ENCODE results near the gene MRNIP.

MRNIP gene

DNA sequence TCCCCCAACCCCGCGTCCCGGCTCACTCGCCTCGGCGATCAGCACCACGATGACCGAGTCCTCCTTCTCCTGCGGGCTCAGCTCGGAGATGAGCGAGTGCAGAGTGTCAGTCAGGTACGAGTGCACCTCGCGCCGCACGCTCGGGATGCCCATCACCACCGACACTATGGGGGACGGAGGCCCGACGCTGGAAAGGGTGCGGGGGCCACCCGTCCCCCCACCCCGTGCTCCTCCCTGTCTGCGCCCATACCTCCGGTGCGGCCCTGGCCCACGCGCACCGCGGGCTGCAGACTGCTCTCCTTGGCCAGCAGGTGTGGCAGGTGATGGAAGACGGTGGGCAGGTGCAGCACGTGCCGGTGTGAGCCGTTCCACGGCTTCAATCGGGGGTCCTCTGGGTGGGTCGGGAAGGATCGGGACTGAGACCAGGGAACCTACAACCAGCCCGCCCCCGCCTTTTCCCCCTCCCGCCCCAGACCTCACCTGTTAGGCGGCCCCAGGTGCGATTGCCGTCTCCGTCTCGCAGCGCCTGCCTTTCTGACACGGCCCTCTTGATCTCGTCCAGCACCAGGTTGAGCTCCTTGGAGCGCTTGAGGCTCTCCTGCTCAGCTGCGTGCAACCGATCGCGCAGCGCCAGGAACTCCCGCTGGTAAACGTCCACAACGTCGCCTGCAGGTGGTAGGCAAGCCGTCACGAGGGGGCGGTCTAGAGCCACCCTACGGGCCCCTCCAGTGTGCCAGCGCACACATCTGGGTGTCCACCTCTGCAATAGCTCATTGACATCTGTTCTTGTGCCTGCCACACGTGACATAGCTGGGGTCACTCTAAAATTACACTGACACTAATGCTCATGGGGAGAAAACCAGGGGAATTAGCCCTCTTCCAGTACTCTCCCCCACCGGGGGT lies 57.1 kb downstream of the MRNIP start:
- H3K4me1 ChIP-seq (ENCODE audit: insufficient read depth, low read length, severe bottlenecking) = peaks cover 13% of the 10 kb centered on the region
- TF ChIP-seq, protein P1, sequence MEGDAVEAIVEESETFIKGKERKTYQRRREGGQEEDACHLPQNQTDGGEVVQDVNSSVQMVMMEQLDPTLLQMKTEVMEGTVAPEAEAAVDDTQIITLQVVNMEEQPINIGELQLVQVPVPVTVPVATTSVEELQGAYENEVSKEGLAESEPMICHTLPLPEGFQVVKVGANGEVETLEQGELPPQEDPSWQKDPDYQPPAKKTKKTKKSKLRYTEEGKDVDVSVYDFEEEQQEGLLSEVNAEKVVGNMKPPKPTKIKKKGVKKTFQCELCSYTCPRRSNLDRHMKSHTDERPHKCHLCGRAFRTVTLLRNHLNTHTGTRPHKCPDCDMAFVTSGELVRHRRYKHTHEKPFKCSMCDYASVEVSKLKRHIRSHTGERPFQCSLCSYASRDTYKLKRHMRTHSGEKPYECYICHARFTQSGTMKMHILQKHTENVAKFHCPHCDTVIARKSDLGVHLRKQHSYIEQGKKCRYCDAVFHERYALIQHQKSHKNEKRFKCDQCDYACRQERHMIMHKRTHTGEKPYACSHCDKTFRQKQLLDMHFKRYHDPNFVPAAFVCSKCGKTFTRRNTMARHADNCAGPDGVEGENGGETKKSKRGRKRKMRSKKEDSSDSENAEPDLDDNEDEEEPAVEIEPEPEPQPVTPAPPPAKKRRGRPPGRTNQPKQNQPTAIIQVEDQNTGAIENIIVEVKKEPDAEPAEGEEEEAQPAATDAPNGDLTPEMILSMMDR (IDR thresholded peaks at IDR 0.05; ENCODE audit: low read length) = peak; percentile 87
- no peak for TF ChIP-seq EZH2 (IDR thresholded peaks at IDR 0.05; ENCODE audit: borderline replicate concordance, low read length)
- no peak overlapping the region for H3K4me3 ChIP-seq (ENCODE audit: low read depth, low read length, poor library complexity, severe bottlenecking)
- no peak overlapping the region for H3K27ac ChIP-seq (ENCODE audit: low read depth, low read length, poor library complexity, severe bottlenecking)
- no peaks in the 10 kb centered on the region for H3K27me3 ChIP-seq (ENCODE audit: insufficient read depth, low read length)
- H3F3A ChIP-seq (ENCODE audit: insufficient read depth, low read length) = no peaks in the 10 kb centered on the region
- no peaks in the 10 kb centered on the region for H4K20me1 ChIP-seq (ENCODE audit: insufficient read depth, low read length)
- no peak overlapping the region for H2AFZ ChIP-seq (ENCODE audit: low read length)
- H3K4me2 ChIP-seq (ENCODE audit: low read length) = no peak overlapping the region
- H3K9me2 ChIP-seq (ENCODE audit: low read depth, low read length) = no peaks in the 10 kb centered on the region
- H3K36me3 ChIP-seq (ENCODE audit: insufficient read depth, low read length) = peaks cover 5% of the 10 kb centered on the region
- no peaks in the 10 kb centered on the region for H3K79me2 ChIP-seq (ENCODE audit: insufficient read depth, low read length)
- no peak overlapping the region for H3K9ac ChIP-seq (ENCODE audit: low read length)
- H3K9me3 ChIP-seq (ENCODE audit: low read length) = no peaks in the 10 kb centered on the region

DNA sequence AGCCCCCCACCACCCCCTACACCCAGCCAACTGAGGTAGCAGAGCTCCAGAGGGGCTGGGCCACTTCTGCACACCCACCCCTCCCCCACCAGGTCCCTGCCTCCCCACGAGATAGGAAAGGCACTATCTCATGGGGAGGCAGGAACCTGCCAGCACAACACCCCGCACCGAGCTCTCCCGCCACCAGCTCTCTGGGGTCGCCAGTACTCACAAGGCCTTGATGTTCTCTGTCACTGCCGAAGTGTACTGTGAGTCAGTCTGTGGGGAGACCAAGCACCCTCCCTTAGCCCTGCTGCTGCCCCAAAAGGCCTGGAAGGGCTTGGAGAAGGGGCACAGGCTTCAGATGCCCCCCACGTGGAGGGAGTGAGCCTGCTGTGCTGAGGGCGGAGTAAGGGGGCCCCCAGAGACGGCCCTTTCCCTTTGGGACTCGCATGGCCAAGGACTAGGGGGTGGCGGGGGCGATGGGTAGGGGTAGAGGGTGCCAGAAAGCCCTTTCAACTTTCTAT lies 57.9 kb downstream of the MRNIP start:
- peaks cover 17% of the 10 kb centered on the region for H3K4me1 ChIP-seq (ENCODE audit: insufficient read depth, low read length, severe bottlenecking)
- H3K27ac ChIP-seq (ENCODE audit: low read depth, low read length, poor library complexity, severe bottlenecking) = no peak overlapping the region
- no peaks in the 10 kb centered on the region for H3K9me2 ChIP-seq (ENCODE audit: low read depth, low read length)
- H3K4me3 ChIP-seq (ENCODE audit: low read depth, low read length, poor library complexity, severe bottlenecking) = no peak overlapping the region
- H3K27me3 ChIP-seq (ENCODE audit: insufficient read depth, low read length) = no peaks in the 10 kb centered on the region
- no peak overlapping the region for H3K9ac ChIP-seq (ENCODE audit: low read length)
- H3K36me3 ChIP-seq (ENCODE audit: insufficient read depth, low read length) = peaks cover 5% of the 10 kb centered on the region
- H4K20me1 ChIP-seq (ENCODE audit: insufficient read depth, low read length) = no peaks in the 10 kb centered on the region
- H3K4me2 ChIP-seq (ENCODE audit: low read length) = no peak overlapping the region
- H3F3A ChIP-seq (ENCODE audit: insufficient read depth, low read length) = no peaks in the 10 kb centered on the region
- H2AFZ ChIP-seq (ENCODE audit: low read length) = no peak overlapping the region
- no peaks in the 10 kb centered on the region for H3K79me2 ChIP-seq (ENCODE audit: insufficient read depth, low read length)
- H3K9me3 ChIP-seq (ENCODE audit: low read length) = no peaks in the 10 kb centered on the region
- TF ChIP-seq, protein P1 (IDR thresholded peaks at IDR 0.05; ENCODE audit: low read length) = no peak
- TF ChIP-seq EZH2 (IDR thresholded peaks at IDR 0.05; ENCODE audit: borderline replicate concordance, low read length) = no peak

DNA sequence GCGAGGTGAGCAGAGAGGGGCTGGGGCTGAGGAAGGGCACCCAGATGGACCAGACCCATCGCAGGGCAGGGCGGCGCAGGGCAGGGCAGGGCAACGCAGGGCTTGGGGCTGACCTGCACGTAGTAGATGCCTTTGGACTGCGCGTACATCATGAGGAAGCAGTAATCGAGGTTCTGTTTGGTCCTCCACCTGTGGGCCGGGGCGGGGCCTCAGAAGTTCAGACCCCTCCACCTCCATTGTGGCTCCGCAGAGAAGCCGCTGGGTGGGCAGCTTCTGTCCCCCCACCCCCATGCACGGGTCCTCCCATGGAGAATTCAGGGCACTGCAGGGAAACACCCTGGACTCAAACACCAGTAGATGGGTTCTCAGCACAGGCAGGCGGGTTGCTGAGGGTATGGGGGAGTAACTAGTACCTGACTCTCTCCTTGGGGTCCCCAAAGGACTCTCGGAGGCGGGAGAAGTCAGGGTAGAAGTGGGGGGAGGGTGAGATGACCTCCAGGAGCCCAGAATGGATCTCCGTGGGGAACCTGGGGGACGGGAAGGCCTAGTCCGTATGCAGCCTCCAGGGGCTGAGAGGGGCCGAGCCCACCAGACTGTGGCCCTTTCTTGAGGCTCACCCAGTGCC lies 58.4 kb downstream of the MRNIP start:
- no peaks in the 10 kb centered on the region for H4K20me1 ChIP-seq (ENCODE audit: insufficient read depth, low read length)
- H3K4me2 ChIP-seq (ENCODE audit: low read length) = no peak overlapping the region
- H3K9me3 ChIP-seq (ENCODE audit: low read length) = no peaks in the 10 kb centered on the region
- no peaks in the 10 kb centered on the region for H3K27me3 ChIP-seq (ENCODE audit: insufficient read depth, low read length)
- H3F3A ChIP-seq (ENCODE audit: insufficient read depth, low read length) = no peaks in the 10 kb centered on the region
- peaks cover 5% of the 10 kb centered on the region for H3K36me3 ChIP-seq (ENCODE audit: insufficient read depth, low read length)
- no peaks in the 10 kb centered on the region for H3K79me2 ChIP-seq (ENCODE audit: insufficient read depth, low read length)
- TF ChIP-seq, protein P1 (IDR thresholded peaks at IDR 0.05; ENCODE audit: low read length) = no peak
- no peak for TF ChIP-seq EZH2 (IDR thresholded peaks at IDR 0.05; ENCODE audit: borderline replicate concordance, low read length)
- H3K9me2 ChIP-seq (ENCODE audit: low read depth, low read length) = no peaks in the 10 kb centered on the region
- H3K4me1 ChIP-seq (ENCODE audit: insufficient read depth, low read length, severe bottlenecking) = peaks cover 17% of the 10 kb centered on the region
- H3K4me3 ChIP-seq (ENCODE audit: low read depth, low read length, poor library complexity, severe bottlenecking) = no peak overlapping the region
- H3K27ac ChIP-seq (ENCODE audit: low read depth, low read length, poor library complexity, severe bottlenecking) = no peak overlapping the region
- no peak overlapping the region for H3K9ac ChIP-seq (ENCODE audit: low read length)
- no peak overlapping the region for H2AFZ ChIP-seq (ENCODE audit: low read length)

All from OCI-LY1 (cell line).